Muscle layer of colon (tissue), 2 donors: Measurements from ENCODE around the gene NUDT8.
"Not testable (repeated sequence)": the region's sequence is repeated elsewhere in the genome, so short reads cannot be mapped to it uniquely, and the experiment has no call there.

Source experiments
- H3K27ac ChIP-seq: one replicate; pipeline ENCODE4 v1.7.0; 2013; ENCODE audit warnings: low read depth, mild to moderate bottlenecking, low read length, moderate library complexity
- H3K27me3 ChIP-seq, 2 donors: one replicate each; pipeline ENCODE4 v1.7.0; 2013; ENCODE audit warnings: low read length in 2 of 2, mild to moderate bottlenecking in 2 of 2; ENCODE audit not compliant: insufficient read depth in 2 of 2, control insufficient read depth in 1 of 2
- H3K36me3 ChIP-seq: one replicate; pipeline ENCODE4 v1.7.0; 2013; ENCODE audit warnings: mild to moderate bottlenecking, low read length; ENCODE audit not compliant: insufficient read depth
- H3K4me1 ChIP-seq: one replicate; pipeline ENCODE4 v1.7.0; 2013; ENCODE audit warnings: mild to moderate bottlenecking, low read length; ENCODE audit not compliant: insufficient read depth
- H3K4me3 ChIP-seq, 2 donors: one replicate each; pipeline ENCODE4 v1.7.0; 2013; ENCODE audit warnings: low read length in 2 of 2, low read depth in 1 of 2, mild to moderate bottlenecking in 1 of 2, moderate library complexity in 1 of 2
- H3K9ac ChIP-seq: one replicate; pipeline ENCODE4 v1.7.0; 2013; ENCODE audit warnings: low read length
- H3K9me3 ChIP-seq: one replicate; pipeline ENCODE4 v1.7.0; 2013; ENCODE audit warnings: mild to moderate bottlenecking, low read length
- donor health status: abdominal sarcoma.
- donor health status: Adenocarcinoma of cecum.

The NUDT8 gene

DNA sequence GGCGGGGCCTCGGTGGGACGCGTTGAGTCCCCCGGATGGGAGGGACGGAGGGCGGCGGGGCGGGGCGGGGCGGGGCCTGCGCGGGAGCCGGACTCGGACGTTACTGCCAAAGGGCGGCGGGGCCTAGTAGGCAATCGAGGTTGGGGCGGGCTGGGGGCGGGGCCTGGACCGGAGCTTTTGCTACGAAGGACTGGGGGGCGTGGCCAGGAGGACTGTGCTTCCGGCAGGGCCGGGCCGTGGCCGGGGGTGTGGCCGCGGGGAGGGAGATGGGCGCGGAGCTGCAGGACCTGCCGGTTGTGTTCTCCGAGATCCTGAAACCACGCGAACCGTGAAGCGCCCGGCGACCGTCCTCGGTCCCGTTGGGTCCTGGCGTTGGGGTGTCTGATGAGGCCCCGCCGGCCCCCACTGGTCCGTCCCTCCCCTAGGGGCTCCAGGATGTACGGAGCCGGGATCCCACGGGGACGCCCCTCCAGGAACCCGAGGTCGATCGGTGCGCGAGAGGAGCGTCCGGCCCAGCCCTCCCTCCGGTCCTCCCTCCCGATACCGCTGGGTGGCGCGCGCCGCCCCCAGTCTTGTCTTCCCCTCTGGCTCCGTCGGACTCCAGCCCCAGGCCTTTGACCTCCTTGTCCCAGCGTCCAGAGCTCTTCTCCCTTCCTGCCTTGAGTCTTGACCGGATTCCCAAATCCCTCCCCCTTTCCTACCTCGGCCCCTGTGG lies 648 bp upstream of the NUDT8 start:
- Histone ChIP-seq H3K9me3 (no peaks in the 10 kb centered on the region), H3K27me3 (no peaks in the 10 kb centered on the region), H3K4me1 (peaks cover 13% of the 10 kb centered on the region), H3K4me3 (peak overlapping the region; percentile 70 to 86), H3K27ac (peak overlapping the region; percentile 83), H3K9ac (peak overlapping the region; percentile 61), H3K36me3 (no peaks in the 10 kb centered on the region)

DNA sequence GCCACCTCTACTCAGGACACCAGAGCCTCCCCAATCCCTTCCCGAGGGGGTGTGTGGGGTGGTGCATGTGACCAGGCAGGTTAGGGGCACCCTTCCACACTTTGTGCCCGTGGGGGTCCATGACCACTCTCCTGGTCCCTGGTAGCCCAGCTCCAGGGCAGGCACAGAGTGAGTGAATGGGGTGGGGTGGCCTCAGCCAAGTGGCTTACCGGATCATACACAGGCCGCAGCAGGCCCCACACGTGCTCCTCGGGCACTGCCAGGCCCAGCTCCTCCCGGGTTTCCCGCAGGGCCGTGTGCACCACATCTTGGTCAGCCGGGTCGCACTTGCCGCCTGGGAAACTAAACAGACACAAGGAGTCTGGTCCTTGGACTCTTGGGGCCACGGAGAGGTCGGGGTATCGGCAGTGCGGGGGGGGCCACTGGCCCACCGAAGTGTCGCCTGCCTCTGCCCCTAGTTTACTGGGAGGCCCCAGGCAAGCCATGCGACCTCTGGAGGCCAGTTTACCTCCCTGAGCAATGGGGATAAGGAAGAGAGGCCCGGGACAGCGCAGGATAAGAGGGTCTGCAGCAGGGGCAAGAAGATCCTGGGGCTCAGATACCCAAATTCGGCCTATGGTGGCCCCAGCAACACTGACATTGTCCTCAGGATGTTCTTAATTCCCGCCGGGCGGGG lies 889 bp downstream of the NUDT8 start:
- no peaks in the 10 kb centered on the region for H3K9me3 ChIP-seq
- peaks cover 13% of the 10 kb centered on the region for H3K4me1 ChIP-seq
- no peak overlapping the region for H3K9ac ChIP-seq
- H3K27me3 ChIP-seq: no peaks in the 10 kb centered on the region
- no peak overlapping the region for H3K27ac ChIP-seq
- H3K4me3 ChIP-seq: peak overlapping the region in 1 of 2 donors; percentile 47
- H3K36me3 ChIP-seq: no peaks in the 10 kb centered on the region

DNA sequence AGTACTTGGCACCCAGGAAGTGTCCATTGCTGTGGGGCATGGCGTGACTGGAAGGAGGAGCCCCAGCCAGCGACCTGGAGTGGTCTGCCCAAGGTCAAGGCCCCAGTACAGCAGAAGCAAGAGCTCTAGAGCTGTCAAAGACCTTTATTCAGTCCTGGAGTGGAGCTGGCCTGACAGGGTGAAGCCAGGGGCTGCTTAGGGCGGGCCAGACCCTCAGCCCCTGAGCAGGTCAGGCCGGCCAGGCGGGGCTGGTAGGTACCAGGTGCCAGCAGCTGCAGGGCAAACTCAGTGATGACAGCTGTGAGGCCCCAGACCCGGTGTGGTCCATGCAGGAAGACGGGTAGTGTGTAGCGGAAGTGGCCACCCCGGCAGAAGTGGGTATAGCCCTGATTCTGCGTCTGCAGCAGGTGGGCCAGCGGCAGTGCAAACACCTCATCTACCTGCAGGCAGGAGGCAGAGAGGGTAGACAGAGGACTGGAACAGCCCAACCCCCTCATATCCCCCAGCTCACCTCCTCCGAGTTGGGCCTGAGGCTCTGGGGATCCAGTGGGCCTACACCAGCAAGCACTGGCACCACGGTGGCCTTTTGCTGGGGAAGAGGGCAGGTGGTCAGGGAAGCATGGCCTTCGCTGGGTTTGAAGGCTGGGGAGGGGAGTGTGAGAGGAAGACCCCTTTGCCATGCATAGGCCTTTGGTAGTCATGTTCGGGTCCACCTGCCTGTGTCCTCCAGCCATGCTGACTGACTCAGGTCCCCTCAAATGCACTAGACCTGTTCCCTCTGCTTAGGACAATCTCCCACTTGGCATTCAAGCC lies 1.7 kb downstream of the NUDT8 start:
- H3K27me3 ChIP-seq: no peaks in the 10 kb centered on the region
- no peak overlapping the region for H3K4me3 ChIP-seq
- H3K4me1 ChIP-seq: peaks cover 13% of the 10 kb centered on the region
- no peak overlapping the region for H3K27ac ChIP-seq
- H3K36me3 ChIP-seq: no peaks in the 10 kb centered on the region
- H3K9ac ChIP-seq: no peak overlapping the region
- no peaks in the 10 kb centered on the region for H3K9me3 ChIP-seq

DNA sequence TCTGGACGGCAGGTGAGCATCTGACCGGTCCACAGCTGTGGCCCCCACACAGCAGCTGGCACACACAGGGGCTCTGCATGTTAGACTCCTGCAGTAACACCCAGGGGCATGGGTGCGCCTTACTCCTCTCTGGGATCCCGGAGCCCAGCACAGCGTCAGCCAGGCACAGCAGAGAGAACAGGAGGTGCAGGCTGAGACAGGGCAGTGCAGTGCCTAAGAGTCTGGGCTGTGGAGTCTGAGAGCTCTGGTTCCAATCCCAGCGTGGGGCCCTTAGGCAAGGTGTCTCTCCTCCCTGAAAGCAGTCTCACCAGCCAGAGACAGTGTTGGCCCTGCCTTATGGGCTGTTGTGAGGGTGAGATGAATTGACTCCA lies 2.3 kb downstream of the NUDT8 start:
- H3K27ac ChIP-seq: no peak overlapping the region

DNA sequence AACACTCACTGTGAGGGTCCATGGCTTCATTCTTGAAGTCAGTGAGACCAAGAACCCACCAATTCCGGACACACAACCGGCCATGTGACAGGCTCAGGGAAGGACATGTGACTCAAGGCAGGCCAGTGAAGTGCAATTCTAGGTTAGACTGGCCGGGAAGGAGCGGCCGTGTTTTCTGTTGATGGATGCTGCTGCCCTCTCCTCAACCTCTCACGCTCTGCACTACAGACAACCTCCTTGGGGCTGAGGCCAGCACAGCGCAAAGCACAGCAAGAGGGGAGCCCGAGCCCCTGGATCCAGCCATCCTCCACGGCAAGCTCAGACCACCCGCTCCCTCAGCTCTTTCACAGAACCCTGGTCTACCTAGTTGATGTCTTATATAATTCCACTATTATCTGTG lies 2.8 kb downstream of the NUDT8 start:
- Histone ChIP-seq H3K9ac (no peak overlapping the region), H3K27me3 (no peaks in the 10 kb centered on the region), H3K9me3 (no peaks in the 10 kb centered on the region), H3K36me3 (no peaks in the 10 kb centered on the region), H3K4me3 (no peak overlapping the region), H3K4me1 (peaks cover 13% of the 10 kb centered on the region), H3K27ac (no peak overlapping the region)

More for the DNA sequence above, 2.3 kb downstream of the NUDT8 start:
- no peaks in the 10 kb centered on the region for H3K27me3 ChIP-seq
- peaks cover 13% of the 10 kb centered on the region for H3K4me1 ChIP-seq
- H3K9me3 ChIP-seq: no peaks in the 10 kb centered on the region
- H3K4me3 ChIP-seq: no peak overlapping the region
- H3K9ac ChIP-seq: no peak overlapping the region
- H3K36me3 ChIP-seq: no peaks in the 10 kb centered on the region

DNA sequence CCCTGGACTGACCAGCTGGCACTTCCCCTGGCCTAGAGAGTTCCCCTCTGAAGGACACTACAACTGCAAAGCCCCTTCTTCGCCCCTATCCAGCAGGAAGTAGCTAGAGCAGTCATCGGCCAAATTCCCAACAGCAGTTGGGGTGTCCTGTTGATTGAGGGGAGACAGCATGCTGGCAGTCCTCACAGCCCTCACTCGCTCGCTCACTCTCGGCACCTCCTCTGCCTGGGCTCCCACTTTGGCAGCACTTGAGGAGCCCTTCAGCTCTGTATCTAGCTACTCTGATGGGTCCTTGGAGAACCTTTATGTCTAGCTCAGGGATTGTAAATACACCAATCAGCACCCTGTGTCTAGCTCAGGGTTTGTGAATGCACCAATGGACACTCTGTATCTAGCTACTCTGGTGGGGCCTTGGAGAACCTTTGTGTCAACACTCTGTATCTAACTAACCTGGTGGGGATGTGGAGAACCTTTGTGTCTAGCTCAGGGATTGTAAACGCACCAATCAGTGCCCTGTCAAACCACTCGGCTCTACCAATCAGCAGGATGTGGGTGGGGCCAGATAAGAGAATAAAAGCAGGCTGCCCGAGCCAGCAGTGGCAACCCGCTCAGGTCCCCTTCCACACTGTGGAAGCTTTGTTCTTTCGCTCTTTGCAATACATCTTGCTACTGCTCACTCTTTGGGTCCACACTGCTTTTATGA lies 3.5 kb downstream of the NUDT8 start:
- H3K9ac ChIP-seq: not testable (repeated sequence)

DNA sequence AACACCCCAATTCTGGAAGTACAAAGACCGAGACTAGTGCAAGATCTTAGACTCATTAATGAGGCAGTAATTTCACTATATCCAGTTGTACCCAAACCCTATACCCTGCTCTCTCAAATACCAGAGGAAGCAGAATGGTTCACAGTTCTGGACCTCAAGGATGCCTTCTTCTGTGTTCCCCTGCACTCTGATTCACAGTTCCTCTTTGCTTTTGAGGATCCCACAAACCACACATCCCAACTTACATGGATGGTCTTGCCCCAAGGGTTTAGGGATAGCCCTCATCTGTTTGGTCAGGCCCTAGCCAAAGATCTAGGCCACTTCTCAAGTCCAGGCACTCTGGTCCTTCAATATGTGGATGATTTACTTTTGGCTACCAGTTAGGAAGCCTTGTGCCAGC lies 5.9 kb downstream of the NUDT8 start:
- not testable (repeated sequence) for H3K27ac ChIP-seq, H3K36me3 ChIP-seq, H3K9me3 ChIP-seq, H3K4me3 ChIP-seq, H3K27me3 ChIP-seq, H3K9ac ChIP-seq, H3K4me1 ChIP-seq

More for the DNA sequence above, 3.5 kb downstream of the NUDT8 start:
- not testable (repeated sequence) for H3K27ac ChIP-seq, H3K4me3 ChIP-seq, H3K27me3 ChIP-seq, H3K9me3 ChIP-seq, H3K36me3 ChIP-seq
- H3K4me1 ChIP-seq: peaks cover 13% of the 10 kb centered on the region

DNA sequence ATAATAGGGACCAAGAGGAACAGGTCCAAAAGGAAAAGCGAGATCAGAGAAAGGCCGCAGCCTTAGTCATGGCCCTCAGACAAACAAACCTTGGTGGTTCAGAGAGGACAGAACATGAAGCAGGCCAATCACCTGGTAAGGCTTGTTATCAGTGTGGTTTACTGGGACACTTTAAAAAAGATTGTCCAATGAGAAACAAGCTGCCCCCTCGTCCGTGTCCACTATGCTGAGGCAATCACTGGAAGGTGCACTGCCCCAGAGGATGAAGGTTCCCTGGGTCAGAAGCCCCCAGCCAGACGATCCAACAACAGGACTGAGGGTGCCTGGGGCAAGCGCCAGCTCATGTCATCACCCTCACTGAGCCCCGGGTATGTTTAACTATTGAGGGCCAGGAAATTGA lies 6.8 kb downstream of the NUDT8 start:
- not testable (repeated sequence) for H3K4me1 ChIP-seq, H3K9ac ChIP-seq, H3K27ac ChIP-seq, H3K9me3 ChIP-seq, H3K36me3 ChIP-seq, H3K27me3 ChIP-seq, H3K4me3 ChIP-seq

DNA sequence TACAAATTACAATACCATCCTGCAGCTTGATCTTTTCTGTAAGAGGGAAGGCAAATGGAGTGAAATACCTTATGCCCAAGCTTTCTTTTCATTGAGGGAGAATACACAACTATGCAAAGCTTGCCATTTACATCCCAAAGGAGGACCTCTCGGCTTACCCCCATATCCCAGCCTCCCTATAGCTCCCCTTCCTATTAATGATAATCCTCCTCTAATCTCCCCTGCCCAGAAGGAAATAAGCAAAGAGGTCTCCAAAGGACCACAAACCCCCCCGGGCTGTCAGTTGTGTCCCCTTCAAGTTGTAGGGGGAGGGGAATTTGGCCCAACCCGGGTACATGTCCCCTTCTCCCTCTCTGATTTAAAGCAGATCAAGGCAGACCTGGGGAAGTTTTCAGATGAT lies 7.8 kb downstream of the NUDT8 start:
- not testable (repeated sequence) for H3K36me3 ChIP-seq, H3K9ac ChIP-seq, H3K4me3 ChIP-seq, H3K4me1 ChIP-seq, H3K9me3 ChIP-seq, H3K27me3 ChIP-seq, H3K27ac ChIP-seq

DNA sequence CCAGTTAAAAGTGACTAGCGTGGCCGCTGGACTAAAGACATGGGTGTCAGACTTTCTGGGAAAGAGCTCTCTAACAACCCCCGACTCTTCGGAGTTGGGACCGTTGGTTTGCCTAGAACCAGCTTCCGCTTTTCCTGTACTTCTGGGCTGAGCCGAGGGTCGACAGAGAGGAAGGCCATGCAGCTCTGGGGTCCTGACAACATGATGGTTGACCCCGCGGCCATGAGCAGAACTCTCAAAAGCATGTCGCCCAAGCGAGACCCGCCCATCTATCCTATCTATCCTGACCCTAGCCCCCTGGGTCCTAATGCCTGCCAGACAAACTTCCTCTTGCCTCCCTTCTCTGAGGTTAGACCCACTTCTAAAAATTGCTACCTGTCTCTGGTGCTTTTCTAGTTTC lies 9.1 kb downstream of the NUDT8 start:
- H3K27me3 ChIP-seq, H3K36me3 ChIP-seq, H3K9me3 ChIP-seq, H3K27ac ChIP-seq, H3K9ac ChIP-seq, H3K4me1 ChIP-seq, H3K4me3 ChIP-seq: not testable (repeated sequence)
